Measurements from ENCODE around the gene KCTD8.

GRCh38 chr4:44320833-44321232 lies 127.8 kb downstream of the KCTD8 start:
- TF ChIP-seq POLR2AphosphoS5 (IDR thresholded peaks at IDR 0.05; ENCODE audit: borderline replicate concordance, low read depth, low read length) (no peak), EZH2 (IDR thresholded peaks at IDR 0.05) (no peak), FOXP2 (optimal IDR thresholded peaks at IDR 0.05; ENCODE audit: control extremely low read depth, extremely low read length, insufficient read depth) (no peak)
